ENCODE results near the gene THOP1.

The THOP1 gene

DNA sequence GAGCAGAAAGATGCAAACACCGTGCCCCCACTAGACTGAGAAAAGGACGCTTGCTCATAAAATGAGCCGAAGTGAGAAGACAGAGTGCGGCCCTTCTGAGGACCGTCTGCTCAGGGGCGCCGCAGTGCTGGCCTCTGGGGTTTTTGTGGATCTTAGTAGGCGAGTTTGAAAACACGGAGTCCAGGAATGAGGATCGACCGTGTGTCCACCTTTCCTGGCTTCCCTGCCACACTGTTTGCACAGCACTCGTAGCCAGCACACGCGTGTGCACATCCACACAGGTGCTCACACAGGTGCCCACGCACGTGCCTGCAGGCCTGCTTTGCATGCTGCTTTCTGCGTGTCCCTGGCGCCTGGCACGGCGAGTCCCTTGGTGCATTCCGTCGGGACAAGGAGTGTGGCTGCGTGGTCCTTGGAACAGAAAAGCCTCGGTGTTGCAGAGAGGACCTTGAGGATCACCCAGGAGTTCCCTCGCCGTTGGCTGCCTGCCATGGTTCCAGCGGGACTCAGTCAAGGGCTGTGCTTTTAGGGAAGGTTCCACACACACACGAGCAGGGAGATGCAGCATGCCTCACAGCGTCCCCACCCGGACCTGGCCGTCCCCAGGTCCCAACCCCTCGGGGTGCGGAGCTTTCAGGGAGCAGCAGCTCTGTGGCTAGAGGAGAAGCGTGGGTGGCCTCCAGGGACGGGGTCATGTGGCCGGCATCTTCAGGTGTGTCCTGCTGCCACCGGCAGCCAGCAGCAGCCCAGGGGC, 24.3 kb downstream of the THOP1 start:
- no peak overlapping the region for H3K4me3 ChIP-seq (replicated peaks; ENCODE audit: low read depth, low read length)
- TF ChIP-seq, protein P1, sequence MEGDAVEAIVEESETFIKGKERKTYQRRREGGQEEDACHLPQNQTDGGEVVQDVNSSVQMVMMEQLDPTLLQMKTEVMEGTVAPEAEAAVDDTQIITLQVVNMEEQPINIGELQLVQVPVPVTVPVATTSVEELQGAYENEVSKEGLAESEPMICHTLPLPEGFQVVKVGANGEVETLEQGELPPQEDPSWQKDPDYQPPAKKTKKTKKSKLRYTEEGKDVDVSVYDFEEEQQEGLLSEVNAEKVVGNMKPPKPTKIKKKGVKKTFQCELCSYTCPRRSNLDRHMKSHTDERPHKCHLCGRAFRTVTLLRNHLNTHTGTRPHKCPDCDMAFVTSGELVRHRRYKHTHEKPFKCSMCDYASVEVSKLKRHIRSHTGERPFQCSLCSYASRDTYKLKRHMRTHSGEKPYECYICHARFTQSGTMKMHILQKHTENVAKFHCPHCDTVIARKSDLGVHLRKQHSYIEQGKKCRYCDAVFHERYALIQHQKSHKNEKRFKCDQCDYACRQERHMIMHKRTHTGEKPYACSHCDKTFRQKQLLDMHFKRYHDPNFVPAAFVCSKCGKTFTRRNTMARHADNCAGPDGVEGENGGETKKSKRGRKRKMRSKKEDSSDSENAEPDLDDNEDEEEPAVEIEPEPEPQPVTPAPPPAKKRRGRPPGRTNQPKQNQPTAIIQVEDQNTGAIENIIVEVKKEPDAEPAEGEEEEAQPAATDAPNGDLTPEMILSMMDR (IDR thresholded peaks at IDR 0.05; ENCODE audit: low read length, missing control alignments) = no peak
- DNase-seq (ENCODE audit: low read depth) = no peak

DNA sequence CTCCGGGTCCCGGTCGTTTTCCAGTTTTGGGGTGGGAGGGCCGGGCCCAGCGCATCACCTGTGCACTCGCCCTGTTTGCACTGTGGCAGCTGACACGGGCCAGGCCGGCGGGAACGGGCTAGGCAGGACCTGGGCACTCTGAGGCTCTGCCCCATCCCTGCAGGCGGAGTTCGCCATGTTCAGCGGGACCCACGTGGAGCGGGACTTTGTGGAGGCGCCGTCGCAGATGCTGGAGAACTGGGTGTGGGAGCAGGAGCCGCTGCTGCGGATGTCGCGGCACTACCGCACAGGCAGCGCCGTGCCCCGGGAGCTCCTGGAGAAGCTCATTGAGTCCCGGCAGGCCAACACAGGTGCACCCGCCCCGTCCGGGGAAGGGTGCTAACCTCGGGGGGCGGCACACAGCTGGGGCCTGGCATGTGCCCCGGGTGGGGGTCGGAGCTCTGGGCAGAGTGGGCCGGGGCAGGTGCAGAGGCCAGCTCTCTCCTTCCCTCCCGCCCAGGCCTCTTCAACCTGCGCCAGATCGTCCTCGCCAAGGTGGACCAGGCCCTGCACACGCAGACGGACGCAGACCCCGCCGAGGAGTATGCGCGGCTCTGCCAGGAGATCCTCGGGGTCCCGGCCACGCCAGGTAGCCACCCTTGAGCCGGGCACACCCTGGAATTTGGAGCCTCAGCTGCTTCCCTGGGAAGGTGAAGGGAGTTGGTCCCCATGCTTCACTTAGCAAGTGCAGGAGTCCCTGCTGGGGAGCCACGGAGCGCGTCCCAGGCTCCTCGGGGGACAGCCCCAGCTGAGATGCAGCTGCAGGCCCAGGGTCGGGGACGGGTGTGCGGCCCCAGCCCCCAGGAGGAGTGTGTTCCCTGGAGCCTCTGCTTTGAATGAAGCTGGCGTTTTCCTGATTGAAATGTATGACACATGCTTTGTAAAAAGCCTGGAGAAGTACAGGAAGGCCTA, 25.1 kb downstream of the THOP1 start:
- no peak for DNase-seq (ENCODE audit: low read depth)
- TF ChIP-seq, protein P1 (IDR thresholded peaks at IDR 0.05; ENCODE audit: low read length, missing control alignments) = no peak
- H3K4me3 ChIP-seq (replicated peaks; ENCODE audit: low read depth, low read length) = no peak overlapping the region

DNA sequence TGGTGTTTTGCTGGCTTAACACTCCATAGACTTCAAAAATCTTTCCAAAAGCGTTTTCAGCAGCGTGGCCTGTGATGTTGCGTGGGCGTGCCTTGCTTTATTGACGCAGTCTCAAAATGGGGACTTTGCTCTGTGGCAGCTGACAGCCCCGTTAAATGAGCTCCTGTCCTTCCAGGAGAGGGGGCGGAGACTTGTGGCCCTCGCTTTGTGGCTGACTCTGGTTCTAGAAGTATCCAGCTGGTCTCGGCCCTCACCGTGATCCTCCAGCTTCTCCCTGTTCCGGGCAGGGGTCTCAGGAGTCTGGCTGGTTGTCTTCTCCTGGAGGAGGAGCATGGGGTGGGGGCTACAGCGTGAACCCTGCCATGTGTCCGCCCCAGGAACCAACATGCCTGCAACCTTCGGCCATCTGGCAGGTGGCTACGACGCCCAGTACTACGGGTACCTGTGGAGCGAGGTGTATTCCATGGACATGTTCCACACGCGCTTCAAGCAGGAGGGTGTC, 26.0 kb downstream of the THOP1 start:
- no peak for DNase-seq (ENCODE audit: low read depth)
- H3K4me3 ChIP-seq (replicated peaks; ENCODE audit: low read depth, low read length) = no peak overlapping the region
- TF ChIP-seq, protein P1 (IDR thresholded peaks at IDR 0.05; ENCODE audit: low read length, missing control alignments) = no peak

DNA sequence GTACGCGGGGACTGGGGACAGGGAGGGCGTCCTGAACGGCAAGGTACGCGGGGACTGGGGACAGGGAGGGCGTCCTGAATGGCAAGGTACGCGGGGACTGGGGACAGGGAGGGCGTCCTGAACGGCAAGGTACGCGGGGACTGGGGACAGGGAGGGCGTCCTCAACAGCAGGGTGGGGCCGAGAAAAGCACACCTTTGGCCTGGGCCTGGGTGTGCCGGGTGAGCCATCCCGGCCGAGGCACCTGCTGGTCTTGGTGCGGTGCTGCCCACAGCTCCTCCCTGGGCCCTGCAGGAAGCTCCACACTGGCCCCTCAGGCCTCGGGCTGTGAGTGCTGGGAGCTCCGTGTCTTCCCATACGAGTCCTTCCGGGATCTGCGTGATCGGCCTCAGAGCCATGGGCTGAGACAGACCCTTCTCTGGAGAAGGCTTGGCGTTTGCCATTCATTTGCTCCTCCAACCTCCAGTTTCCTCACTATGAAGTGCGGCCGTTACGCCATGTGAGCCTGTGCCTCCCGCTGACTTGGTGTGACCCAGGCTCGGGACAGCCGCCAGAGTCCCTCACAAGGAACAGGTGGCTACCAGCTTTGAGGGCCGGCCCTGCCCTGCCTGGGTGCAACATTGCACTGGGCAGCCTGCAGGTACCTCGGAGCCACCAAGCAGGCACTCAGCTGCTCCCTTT, 26.6 kb downstream of the THOP1 start:
- no peak overlapping the region for H3K4me3 ChIP-seq (replicated peaks; ENCODE audit: low read depth, low read length)
- no peak for DNase-seq (ENCODE audit: low read depth)
- TF ChIP-seq, protein P1 (IDR thresholded peaks at IDR 0.05; ENCODE audit: low read length, missing control alignments) = no peak

DNA sequence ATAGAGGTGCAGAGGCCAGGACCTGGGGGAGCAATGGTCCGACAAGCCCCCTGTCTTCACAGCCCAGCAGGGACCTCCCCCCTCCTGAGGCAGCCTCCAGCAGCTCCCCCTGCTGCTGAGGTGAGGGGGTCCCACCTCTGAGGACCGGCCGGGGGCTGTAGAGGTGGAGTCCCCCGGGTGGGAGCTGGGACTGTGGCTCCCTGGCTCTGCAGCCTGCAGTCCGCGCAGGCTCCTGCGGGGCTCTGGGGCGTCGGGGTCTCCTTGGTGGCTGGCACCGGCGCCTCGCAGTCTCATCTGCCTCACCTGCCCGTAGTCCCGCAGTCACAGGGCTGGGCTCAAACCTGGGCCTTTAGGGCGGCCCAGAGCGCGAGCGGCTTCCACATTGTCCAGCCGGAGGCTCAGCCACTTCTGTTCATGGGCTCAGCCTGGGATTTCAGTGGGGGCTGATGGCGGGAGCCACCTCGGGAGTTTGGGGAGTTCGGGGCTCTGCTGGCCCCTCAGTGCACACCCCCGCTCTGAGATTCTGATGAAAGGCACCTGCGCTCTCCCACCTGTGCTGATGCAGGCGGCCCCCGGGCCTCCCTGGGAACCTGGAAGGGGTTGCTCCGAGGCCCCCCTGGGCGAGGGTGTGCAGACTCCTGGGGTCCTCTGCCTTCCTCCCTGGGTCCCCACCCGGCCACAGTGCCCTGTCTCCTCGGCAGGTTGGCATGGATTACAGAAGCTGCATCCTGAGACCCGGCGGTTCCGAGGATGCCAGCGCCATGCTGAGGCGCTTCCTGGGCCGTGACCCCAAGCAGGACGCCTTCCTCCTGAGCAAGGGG, 27.3 kb downstream of the THOP1 start:
- DNase-seq (ENCODE audit: low read depth) = no peak
- TF ChIP-seq, protein P1 (IDR thresholded peaks at IDR 0.05; ENCODE audit: low read length, missing control alignments) = no peak
- H3K4me3 ChIP-seq (replicated peaks; ENCODE audit: low read depth, low read length) = no peak overlapping the region
